T-helper 2 cell (primary cell): ENCODE measurements around the gene SLC37A1.
A peak's percentile ranks its signal among the peaks of the same experiment; 100 is the strongest.

ENCODE experiments used
- DNase-seq, 5 experiments: peaks; one replicate each; pipeline versions ENCODE4 v3.0.0 to v3.0.0-alpha.2; 2012 to 2022

SLC37A1 gene

DNA sequence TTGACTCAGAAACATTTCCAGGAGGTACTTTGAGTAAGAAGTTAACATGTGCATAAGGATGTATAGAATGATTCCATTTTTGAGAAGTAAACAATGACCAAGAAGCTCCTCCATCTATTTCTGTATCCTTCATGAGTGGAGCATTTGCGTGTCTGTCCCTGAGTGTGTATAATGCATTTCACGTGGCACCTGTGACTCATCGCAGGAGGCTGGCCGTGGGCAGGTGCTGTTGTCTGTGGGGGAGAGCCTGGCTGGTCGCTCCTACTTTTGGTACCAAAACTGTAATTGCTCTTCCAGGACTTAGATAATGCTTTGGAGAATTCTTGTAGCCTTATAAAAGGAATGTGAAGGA is 16.5 kb downstream of the SLC37A1 start:
- no peak for DNase-seq

DNA sequence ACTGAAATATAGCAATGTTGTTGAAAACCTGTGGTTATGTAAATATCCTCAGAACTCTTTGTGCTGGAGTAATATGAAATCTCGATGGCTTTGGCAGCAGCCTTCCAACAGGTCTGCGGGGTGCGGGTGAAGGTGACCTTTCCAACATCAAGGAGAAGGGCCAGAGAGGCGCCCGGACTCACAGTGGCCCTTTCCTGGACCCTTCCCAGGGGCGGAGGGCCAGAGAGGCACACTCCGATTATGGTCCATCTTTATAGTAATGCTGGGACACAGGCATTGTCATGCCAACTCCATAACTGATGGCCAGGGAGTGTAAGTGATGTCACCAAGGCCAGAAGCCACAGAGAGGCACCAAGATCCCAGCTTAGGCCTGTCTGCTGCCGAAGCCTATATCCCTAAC is 18.1 kb downstream of the SLC37A1 start:
- no peak for DNase-seq

DNA sequence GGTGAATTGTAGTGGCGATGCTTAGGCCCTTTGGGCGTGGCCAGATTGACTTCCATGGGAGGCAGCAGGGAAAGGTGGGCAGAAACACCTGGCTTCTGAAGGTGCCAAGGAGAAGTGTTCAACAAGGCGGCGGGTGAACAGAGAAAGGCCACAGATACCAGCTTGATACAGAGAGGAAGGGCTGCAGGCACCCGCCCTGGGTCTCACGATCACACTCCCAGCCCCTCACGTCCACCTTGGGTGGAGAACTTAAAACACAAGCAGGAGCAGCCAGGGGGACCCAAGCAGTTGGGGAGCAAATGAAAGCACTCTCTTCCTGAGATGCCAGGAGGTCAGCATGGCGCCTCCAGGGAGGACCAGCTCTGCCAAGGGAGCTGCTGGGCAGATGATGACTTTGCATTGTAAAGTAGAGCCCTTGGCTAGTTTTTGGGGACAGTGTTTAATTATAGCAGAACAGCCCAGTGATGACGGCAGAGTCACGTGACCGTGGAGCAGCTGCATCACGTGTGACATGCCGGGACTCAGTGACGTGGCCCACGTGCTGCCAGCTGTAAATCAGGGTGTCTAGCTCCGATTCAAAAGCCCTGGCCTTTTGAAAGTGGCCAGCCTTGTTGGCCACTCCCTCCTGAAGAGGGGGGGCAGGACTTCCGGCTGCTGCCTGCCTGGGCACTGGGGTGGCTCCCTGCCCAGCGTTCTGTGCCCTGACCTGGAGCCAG is 19.0 kb downstream of the SLC37A1 start:
- DNase-seq = no peak

DNA sequence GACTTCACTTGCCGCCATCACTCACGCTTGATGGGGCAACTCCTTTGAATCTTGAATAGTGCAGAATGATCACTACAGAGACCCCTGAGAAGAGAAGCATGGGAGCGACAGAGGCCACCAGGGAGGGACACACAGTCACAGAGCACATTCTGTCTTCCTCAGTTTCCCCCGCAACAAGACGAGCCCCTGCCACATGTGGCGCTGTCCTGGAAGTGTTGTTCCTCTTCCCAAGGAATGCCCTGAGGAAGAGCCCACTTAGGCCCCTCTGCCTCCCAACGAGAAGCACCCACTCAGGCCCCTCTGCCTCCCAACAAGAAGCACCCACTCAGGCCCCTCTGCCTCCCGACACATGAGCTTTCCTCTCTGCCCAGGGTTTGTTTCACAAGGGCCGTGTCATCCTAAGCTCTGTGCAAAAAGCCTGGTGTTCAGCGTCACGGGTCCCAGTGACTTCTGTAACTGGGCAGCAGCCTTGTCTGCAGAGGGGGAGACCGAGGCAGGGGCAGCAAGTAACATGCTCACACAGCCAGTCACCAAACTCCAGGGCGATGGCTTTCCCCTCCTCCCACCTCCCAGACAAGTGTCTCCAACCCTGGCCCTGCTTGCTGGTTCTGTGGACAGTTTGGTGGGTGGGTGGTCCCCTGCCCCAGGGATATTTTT is 19.8 kb downstream of the SLC37A1 start:
- no peak for DNase-seq

DNA sequence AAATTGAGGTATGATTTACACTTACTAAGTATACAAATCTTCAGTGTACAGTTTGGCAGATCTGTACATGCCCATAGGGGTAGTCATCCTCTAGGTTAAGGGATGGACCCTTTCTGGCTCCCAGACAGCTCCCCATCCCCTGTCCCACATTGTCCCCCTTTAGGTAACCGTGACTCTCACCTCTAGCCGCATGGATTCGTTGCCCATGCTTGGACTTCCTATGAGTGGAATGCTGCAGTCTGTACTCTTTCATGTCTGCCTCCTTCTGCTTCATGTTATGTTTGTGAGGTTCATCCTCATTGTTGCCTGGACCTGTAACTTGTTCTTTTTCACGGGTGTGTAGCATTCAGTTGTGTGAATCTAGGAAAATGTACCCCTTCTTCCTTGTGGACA is 20.3 kb downstream of the SLC37A1 start:
- no peak for DNase-seq

DNA sequence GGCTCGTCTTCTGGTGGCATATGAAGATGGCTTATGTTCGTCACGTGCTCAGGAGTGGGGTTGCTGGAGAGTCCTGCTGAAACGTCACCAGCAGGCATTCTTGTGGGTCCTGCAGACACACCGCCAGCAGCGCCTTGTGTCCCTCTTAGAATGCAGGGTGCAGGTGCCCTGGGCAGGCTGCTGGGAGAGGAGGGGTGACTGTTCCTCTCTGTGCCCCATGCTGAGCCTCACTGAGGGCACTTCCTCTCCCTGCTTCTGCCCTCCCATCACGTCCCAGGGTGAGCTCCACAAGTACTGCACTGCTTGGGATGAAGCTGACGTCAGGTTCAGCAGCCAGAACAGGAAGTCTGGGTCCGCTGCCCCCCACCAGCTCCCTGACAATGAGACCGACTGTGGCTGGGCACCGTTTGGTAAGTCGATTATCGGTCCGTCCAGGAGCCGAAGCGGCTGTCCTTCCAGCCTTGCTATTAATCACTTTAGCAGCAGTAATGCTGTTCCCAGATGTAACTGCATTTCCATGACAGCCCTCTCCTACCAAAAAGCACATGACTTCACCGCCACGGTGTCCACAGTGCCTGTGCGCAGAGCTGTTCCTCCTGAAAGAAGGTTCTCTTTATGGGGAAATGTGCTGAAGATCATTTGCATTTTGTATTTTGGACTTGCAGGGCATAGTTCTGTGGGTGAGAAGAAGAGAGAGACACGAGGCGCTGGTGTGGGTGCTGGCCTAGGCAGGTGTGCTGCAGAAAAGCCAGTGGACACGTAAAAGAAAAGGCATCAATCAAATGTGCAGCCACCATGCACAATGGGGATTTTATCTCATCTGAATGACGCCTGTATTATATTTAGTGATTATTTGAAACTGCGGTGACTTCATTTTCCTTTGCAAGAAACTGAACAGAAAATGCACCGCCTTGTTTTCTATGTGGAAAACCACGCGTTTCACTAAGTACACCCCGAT is 21.0 kb downstream of the SLC37A1 start:
- DNase-seq = no peak

DNA sequence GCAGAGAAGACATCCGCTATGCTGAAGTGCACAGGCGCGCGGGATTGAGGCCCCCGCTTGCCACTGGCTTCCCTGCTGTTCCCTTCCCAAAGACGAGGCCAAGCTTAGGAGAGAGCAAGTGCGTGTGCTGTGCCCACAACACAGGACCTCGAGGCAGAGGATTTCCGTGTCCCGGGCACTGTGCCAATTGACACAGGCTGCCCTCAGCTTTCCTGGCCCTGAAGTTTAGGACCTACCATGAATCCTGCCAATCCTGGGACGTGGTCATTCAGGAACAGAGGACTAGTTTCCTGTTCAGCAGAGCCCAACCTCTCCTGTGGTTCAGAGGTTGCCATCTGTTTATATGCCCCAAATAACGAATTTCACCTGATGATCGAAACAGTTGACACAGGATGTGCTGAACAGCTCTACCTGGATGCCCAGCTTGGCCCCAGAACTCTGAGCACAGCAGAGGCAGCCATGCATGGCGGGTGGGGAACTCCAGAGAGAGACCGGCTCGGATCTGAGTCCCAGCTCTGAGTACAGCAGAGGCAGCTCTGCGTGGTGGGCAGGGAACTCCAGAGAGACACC is 22.0 kb downstream of the SLC37A1 start:
- no peak for DNase-seq

DNA sequence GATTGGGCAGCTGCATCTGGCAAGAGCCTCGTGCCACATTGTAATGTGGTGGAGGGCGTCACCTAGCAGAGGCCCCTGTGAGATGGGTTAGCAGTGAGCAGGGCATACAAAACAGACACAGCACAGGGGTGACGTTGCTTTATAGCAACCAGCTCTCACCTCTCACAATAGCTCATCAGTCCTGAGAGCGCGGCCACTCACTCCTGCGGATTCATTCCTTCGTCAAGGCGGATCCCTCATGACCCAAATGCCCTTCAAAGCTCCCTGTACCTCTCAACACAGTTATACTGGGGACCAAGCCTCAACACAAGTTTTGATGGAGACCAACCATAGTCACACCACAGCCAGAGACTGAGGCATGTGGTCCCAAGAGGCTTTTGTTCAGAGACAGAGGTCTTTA is 22.9 kb downstream of the SLC37A1 start:
- no peak for DNase-seq

DNA sequence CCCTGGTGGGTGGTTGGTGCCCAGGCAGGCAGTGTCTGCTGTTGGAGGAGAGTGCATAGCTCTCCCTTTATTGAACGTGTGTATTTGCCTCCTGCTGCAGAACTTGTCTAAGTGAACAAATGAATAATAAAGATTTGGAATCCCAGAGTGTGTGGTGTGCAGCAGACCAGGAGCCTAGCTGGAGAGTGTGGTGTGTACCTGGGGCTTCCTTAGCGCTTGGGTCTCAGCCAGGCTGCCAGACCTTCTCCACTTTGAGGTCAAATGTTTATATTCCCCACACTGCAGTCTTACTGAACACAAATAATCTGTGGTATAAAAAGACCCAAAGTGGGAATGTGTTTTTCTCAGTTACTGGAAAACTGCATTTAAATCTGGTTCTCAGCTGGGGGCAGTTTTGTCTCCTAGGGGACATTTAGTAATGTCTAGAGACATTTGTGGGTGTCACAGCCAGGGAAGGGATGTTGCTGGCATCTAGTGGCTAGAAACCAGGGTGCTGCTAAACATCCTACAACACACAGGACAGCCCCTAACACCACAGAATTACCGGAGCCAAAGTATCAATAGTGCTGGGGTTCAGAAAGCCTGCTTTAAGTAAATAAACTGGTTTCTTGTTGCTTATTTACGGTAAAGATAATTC is 23.6 kb downstream of the SLC37A1 start:
- peak in 1 of 5 experiments; percentile 39 for DNase-seq

DNA sequence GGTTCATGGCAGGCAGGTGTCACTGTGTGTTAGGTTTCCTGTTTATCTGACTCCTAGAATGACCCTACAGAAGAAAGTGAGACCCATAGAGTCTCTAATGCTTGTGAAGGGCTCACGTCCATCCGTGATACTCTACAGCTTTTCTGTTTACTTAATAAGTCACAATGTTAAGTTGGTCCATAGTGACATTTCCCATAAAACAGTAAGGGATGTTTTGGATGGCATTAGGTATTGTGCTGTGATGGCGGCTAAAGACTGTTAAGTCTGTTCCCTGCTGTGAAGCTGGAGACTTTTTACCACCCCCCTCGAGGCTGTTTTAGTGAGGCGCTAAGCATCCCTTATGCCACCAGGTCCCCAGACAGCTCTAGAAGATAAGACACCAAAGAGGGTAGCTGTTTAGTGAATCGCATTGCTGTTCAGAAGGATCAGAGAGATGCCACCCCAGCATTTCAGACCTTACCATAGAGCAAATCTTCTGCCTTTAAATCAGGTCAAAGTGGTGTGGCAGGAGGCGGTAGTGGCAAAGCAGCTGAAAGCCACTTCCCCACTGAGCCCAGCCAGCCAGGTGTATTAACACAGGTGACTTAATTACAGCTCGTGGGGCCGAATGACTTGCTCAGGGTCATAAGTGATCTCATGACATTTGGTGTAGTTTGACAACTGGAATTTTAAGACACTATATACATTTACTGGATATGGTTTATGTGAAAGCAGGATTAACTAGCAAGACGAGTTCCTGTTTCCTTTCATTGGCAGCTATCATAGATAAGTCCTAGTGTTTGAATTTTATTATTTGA is 25.0 kb downstream of the SLC37A1 start:
- DNase-seq = peak in 1 of 5 experiments; percentile 32

DNA sequence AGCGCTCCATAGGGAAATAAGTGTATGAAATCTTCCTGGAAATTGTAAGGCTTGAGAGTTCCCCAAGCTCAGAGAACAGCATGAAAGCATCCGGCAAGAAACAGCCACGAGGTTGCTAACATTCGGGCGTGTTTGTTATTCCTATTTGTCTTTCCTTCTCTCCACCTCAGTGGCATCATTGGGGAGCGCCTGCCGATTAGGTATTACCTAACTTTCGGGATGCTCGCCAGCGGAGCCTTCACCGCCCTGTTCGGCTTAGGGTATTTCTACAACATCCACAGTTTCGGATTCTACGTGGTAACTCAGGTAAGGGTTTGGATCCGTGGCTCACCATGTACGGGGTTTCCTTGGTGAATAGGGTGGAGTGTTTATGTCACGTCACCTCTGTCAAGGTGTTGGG is 25.7 kb downstream of the SLC37A1 start:
- no peak for DNase-seq

DNA sequence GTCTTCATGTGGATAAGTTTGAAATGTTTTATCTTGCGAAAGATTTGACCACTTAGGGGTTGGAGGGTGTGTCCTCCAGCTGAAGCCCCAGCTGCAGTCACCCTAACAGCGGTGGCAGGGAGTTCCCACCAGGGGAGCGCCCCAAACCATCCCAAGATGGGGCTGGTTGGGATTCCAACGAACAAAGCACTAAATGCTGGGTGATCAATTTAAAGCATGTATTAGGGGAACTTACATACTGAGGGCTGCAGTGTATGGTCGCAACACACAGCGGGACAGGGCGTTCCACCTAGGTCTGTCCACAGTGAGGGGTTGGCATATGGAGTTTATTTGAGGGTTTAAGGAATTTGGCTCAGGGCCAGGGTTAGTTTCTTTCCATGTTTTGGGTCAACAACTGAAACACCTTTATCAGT is 26.3 kb downstream of the SLC37A1 start:
- no peak for DNase-seq

DNA sequence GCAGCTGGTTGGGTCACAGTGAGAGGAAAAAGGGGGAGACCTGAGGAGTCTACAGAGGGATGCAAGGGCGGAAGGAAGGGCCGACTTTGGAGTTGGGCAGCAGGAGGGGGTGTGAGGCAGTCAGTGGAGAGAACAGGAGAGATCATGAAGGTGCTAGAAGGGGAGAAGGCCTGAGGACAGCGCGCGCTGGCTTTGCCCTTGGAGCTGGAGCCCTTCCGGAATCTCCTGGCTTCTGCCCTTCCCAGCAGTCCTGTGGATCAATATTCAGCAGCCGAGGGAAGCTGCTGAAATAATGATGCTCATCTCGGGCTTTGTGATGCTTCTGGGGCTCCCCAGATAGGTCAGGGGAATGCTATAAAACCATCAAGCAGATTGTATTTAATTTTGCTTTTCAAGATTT is 26.7 kb downstream of the SLC37A1 start:
- no peak for DNase-seq

DNA sequence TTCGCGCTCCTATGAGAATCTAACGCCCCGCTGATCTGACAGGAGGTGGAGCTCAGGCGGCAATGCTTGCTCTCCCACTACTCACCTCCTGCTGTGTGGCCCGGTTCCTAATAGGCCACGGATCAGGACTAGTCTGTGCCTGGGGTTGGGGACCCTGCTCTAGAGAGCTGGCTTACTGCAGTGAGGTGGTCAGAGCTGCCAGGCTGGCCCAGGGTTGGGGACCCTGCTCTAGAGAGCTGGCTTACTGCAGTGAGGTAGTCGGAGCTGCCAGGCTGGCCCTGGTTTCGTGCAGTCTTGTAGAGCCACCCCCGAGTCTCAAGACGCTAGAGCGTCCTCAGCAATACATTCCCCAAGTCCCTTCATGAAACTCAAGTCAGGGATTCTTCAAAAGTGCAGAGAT is 27.5 kb downstream of the SLC37A1 start:
- no peak for DNase-seq

DNA sequence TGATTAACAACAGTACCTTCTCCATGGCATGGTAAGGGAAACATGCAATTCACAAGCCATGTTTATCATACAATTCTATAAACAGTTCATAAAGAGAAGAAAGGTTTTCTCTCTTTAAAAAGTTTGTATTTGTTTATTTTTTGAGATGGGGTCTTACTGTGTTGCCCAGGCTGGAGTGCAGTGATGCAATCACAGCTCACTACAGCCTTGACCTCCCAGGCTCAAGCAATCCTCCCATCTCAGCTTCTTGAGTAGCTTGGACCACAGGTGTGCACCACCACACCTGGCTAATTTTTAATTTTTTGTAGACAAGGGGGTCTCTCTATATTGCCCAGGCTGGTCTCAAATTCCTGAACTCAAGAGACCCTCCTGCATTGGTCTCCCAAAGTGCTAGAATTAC is 28.0 kb downstream of the SLC37A1 start:
- no peak for DNase-seq

DNA sequence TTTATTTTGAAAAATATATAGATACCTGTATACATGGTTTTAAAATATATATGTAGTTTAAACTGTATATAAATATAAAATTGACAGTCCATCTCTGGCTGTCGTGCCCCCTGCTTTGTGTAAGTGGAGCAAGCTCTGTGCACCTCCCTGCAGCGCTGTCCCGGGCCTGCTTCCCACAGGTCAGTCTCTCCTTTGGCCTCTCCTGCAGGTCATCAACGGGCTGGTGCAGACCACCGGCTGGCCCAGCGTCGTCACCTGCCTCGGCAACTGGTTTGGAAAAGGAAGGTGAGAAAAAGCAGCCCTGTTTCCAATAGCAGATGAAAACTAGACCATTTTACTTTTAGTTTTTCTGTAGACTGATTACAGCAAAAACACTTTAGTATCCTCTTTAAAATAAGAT is 28.5 kb downstream of the SLC37A1 start:
- DNase-seq = no peak

DNA sequence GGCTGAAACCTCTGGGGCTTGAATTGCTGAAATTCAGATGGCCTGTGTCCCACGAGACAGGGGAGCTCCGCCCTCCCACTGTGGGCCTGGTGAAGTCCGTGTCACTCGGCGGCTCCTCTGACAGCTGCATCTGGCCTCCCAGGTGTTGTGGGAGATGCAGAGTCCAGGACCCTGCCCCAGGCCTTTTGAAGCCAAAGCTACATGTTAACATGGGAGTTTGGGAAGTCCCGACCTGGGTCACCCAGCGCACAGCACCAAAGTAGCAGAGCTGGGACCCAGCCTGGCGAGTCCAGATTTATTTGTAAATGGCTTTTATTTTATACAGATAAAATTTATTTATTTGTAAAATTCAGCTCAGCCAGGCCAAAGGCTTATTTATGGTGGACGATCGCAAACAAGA is 28.9 kb downstream of the SLC37A1 start:
- DNase-seq = no peak

DNA sequence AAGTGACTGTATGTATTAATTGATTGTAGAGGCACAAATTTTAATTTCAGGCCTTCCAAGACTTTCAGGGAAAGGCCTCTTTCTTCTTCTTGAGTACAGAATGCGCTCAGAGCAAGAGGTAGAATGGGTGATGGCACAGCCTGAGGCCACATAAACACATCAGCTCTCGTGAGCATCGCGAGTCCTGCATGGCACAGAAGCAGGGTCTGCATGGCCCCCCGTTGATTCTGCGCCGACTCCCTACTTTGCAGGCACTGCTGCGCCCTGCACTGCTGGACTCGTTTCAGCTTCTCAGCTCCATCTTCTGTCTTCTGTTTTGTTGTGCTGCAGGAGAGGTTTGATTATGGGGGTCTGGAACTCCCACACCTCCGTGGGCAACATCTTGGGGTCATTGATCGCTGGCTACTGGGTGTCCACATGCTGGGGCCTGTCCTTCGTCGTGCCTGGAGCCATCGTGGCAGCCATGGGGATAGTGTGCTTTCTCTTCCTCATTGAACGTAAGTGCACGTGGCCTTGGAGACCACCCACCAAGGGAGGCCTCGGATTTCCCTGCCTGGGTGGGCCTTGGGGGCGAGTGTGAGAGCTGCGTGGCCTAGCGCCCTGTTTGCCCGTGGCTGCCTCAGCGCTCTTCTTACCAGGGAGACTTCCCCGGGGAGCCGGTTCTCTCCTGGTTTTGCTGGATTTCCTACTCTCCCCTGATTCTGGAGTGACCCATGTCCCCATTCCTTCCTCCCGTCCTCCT is 29.6 kb downstream of the SLC37A1 start:
- DNase-seq = no peak

DNA sequence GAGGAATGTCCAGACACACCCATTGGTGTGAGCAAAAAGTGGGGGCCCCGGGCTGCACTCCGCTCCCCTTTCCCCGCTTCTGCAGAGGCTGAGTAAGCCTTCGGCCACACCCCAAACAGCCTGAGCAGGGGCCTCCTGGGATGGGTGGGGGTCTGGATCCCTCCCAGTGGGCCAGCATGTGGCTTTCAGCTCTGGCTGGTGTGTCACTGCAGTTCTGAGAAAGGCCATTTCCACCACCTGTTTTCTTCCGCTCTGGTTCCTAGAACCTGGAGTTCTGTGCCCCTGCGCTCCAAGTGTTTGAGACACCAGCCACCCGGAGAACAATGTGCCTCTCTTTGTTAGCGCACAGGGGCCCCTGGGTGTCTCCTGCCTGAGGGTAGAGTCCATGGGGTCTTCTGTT is 30.9 kb downstream of the SLC37A1 start:
- no peak for DNase-seq

DNA sequence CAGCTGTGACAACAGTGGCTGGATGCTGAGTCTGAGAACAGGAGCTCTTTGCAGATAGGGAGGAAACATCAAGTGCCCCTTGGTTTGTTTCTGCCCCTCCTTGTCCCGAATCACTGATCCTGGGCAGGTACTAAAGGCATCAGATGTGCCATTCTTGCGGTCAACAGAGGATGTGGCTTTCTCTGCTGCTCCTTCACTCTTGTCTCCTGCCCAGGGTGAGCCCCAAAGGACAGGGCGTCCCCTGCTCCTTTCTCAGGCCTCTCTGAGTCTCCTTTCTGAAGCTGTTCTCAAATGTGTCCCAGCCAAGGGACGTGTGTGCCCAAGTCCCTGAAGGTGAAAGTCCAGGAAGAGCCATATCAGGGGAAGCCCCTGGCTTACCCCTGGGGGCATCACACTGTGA is 31.7 kb downstream of the SLC37A1 start:
- peak in 1 of 5 experiments; percentile 6 for DNase-seq

DNA sequence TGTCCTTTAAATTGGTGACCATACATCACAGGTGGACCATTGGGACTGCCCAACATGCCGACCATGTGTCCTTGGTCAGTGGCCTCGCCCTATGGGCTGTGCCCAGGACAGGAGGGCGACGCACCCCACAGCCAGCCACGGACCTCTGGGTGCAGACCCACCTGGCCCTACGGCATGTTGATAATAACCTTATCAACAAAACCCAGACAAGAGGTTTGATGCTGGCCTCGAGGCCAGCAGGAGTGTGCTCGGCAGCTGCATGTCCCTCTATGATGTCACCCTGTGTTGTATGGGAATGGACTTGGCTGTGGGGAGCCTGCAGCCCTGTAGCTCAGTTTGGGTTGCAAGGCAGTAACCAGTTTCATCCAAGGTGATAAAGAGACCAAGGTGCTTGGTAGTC is 32.1 kb downstream of the SLC37A1 start:
- no peak for DNase-seq
